Measurements from ENCODE around the gene SV2B.

The SV2B gene

DNA sequence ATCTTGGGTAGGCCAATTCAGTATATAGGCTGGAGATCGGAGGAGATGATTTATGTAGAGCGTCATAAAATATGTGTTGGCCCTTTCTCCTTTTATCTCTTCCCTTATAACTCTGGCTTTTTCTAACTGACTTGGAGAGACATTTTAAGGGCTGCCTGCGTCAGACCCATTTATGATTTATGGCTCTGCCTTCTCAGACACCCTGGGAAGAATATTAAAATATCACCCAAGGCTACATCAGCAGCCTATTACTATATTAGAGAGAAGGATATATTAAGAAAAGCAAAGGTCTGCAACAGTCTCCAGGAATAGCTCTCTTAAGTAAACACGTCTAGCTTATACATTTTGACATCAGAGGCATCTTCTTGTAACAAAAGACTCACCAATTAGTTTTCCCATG is 179.4 kb downstream of the SV2B start:
- DNase-seq: no peak

DNA sequence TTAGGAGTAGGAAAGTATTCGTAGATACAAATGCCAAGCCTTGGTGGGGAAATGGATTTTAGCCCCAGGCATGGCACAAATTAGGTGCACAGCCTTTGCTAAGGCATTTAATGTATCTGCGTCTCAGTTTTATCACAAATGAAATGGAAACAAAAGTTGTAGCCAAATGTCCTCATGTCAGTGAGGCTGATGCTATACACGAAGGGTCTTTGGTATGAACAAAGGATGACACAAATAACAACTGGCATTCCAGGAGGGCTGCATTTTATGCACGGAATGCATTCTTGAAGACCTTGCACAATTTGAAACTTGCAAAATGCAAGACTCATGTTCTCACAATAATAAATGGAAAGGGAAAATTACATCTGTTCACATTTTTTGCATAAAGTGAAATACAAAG is 181.9 kb downstream of the SV2B start:
- DNase-seq: no peak

DNA sequence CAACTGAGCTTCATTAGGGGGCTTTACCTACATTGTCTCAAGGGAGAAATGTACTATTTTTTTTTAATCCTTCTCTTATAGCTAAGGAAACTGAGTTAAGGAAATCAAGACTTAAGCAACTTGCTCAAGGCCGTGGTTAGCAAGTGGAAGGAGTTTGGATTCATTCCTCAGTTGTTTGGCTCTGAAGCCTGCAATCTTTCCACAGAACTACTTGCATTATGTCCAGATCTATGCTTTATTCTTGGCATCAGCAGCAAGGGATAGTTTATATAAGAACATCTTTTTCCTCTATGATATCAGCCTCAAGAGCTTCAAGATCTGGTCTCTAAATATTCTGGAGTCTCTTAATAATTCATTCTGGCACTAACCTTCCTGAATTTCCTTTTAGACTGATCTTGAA is 182.4 kb downstream of the SV2B start:
- DNase-seq: no peak

DNA sequence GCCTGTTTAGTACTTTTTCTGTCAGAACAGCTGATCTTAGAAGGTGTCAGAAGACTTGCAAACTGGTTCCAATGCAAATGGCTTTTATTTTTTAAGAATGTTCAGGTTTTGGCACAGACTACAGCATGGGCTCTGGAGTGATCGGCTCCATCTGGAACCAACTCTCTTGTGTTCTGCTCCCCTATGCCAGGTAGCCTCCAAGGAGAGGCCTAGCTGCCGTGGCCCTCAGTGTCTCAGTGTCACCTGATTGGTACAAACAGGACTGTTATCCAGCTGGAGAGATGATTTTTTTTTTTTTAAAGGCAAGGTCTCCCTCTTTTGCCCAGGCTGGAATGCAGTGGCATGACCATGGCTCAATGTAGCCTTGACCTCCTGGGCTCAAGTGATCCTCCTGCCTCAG is 183.1 kb downstream of the SV2B start:
- DNase-seq: no peak

DNA sequence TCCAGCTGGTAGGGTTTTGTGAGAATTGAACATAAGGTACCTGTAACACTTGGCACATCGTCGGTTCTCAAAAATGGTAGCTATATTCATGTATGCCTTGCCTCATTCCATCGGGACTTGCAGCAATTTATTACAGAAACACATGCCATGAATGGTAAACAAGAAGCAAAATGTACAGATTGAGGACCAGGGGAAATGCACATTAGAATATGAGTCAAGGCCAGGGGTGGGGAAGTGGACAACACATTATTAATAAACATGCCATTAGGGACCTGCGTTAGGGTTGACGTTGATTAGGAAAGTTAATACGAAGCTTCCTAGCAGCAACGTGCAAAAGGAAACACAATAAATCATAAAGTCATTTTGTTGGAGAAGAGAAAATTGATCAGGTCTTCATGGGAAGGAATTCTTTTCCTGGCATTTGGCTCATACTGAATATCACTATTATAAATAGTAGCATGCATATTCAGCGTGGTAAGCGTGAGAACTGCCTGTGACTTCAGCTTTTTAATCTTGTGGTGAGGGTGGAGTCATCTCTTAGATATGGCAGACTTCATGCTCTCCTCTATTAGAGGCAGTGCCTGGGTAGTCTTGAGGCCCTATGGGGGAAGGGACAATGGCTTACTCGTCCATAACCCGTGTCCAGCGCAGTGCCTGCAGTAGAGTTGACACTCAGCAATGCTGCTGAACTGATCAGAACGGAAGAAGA is 184.9 kb downstream of the SV2B start:
- no peak for DNase-seq

DNA sequence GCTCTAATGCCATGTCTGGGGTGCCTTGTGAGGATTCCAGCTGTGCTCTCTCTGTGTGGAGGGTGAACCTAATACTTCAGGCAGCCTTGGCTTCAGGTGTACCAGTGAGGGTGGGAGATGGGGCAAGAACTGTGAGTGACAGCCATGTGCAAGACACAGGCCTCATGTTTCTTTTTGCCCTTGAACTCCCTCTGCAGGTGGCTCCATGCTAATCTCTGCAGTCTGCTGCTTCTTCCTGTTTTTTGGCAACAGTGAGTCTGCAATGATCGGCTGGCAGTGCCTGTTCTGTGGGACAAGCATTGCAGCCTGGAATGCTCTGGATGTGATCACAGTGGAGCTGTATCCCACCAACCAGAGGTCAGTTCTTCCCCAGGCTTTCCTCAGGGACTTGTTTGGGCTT is 189.3 kb downstream of the SV2B start:
- DNase-seq: no peak

DNA sequence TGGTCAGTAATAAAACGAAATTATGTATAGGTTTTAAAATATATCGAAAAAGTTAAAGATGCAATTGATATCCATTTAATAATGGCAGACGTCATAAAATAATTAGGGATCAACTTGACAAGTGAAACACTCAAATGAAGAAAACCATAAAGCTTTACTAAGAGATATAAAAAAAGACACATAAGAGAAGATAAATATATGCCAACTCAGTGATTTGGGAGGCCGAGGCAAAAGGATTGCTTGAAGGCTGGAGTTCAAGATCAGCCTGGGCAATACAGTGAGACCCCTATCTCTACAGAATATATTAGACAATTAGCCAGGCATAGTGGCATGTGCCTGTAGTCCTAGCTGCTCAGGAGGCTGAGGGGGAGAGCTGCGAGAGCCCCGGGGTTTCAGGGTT is 190.5 kb downstream of the SV2B start:
- DNase-seq: no peak

DNA sequence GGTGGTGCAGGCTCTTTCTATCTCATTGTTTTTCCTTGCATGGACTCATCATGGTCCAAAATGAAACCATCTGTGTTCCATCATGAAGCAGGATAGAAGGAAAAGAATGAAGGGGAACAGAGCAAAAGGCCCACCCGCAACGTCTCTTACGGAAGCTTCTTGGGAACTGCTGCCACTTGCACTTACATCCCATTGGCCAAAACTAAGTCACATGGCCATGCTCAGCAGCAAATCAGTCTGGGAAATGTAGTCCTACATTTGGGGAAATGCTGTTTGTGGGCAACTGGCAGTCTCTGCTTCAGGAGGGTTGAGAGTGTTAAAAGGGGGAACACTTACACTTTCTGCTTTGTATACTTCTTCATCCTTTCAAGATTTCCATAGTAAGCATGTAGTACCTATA is 191.6 kb downstream of the SV2B start:
- no peak for DNase-seq

DNA sequence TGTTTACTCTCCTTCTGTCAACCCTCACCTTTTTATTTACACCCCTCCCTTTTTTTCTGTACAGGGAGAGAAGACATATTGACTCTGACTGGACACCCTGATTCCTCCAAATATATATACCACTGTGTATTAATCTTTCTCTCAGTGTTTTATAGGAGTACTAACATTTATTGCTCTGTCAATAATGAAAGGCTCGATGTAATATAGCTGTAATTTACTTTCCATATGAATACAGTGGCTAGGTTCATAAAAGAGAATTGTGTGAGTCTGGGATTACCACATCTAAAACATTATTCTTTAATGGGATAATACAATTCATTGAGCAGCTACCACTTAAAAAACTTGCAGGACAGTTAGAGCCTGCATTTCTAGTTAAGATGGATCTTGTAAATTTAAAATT is 194.3 kb downstream of the SV2B start:
- DNase-seq: no peak

DNA sequence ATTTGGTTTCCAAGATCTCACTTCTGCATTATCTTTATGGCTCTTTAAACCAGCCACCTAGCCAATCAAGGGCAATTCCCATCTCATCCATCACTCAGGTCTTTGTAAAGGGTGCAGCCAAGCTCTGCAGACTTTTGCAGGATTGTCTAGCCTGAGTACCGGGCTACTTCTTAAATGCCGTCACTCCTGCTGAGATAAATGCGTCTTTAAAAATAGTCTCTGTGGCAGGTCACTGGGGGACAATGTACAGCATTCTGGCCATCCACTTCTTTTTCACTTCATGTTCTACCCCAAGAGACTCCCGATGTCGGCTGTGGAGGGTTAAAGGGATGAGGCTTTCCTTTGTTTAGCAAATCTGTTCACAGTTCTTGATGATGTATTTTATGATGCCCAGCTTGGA is 194.7 kb downstream of the SV2B start:
- no peak for DNase-seq

DNA sequence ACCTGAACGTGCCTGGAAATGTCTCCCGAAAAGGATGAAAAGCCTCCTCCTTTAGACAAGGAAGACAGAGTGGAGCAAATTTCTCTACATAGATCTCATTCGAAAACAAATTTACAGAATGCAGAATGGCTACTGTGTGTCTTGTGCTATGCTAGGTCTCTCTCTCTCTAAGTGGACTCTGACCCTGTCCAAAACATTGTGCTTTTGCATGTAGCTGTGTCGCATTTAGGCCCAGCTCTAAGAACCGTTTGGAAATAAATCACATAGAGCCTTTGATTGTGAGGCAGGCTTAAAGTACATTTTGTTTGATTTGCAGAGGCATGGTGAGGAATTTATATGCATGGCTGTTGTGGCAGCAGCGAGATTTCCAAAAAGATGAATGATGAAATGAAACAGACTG is 198.0 kb downstream of the SV2B start:
- DNase-seq: no peak

DNA sequence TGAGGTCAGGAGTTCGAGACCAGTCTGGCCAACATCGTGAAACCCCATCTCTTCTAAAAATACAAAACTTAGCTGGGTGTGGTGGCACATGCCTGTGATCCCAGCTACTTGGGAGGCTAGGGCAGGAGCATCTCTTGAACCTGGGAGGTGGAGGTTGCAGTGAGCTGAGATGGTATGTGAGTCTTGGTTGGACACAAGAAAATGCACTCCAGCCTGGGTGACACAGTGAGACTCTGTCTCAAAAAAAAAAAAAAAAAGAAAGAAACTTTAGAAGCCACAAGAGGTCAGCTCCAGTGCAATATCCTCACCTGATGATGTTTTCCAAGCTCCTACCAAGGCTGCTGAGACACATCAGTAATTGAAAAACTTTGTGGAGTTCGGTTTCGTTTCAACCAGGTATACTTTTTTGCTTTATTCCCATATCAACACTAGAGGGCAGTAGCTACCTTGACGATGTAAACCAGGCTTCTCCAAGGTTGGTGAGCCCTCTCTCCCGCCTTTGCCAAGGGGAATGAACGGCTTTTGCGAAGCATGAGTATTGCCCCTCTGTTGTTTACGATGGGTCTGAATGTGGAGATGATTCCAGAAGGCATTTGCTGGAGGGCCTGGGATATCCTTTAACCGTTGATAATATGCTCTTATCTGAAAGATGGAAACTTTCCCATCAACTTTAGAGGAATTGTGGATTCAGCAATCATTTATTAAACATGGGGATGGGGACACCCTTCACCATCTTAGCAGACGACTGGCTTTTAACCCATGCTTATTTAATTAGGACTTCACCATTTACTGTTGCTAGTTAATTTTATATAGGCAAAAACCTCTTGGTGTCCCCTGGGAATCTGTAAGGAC is 202.8 kb downstream of the SV2B start:
- peak; percentile 76 for DNase-seq

DNA sequence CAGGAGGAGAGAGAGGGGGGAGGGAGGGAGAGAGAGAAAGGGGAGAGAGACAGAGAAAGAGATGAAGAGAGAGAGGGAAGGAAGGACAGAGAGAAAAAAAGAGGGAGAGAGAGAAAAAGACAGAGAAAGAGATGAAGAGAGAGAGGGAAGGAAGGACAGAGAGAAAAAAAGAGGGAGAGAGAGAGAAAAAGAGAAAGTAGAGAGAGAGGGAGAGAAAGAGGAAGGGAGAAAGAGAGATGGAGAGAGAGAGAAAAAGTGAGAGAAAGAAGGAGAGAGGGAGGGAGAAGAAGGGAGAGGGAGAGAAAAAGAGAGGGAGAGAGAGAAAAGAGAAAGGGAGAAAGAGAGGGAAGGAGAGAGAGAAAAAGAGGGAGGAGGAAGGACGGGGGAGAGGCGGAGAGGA is 204.2 kb downstream of the SV2B start:
- no peak for DNase-seq

DNA sequence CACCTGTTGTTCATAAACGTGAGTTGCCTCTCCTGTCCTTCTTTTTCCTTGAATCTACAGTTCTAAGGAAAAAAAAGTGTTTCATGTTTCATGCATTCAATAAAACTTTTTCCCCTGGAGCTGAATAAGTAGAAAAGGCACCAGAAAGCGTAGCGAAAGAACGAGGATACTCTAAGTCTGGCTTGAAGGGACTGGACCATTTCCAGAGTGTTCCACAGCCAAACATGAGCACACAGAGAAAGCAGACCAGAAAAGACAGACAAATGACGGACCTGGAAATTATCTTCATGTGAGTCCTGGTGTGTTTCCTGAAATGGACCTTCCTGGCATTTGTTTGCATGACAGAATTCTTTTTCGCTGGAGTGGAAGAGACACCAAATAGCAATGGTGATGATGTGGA is 204.7 kb downstream of the SV2B start:
- no peak for DNase-seq

DNA sequence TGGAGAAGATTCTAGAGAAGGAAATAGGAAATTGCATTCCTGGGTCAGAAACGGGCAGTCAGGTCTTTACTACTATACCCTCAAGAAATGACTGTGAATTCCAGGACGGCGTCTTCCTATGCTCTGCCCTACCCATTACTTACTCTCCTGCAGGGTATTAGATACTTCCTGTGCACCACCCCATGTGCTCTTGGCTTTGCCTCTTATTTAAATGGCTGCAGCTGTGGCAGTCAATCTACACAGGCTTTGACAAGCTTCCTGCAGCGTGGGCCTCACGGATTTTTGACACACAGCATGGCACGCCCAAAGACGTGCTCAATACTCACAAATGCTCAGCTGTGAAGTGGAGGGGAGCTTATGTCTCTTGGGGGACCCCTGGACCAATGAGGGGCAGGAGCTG is 206.1 kb downstream of the SV2B start:
- DNase-seq: no peak

DNA sequence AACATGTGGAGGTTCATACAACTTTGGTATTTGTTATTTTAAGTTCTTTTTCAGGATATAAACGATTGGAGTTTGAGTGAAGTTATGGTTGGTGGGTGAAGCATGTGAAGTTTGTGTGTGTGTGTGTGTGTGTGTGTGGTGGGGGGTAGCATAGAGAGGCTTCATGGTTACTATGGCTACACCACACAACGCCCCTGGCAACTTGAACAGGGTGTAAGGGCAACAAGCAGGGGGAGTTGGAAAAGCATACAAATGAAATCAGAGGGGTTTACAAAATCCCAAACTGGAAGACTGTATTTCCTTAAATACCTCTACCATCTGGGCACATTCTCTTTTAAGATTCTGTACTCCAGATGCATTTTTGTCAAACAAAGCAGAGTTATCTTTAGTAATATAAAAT is 207.5 kb downstream of the SV2B start:
- DNase-seq: no peak

DNA sequence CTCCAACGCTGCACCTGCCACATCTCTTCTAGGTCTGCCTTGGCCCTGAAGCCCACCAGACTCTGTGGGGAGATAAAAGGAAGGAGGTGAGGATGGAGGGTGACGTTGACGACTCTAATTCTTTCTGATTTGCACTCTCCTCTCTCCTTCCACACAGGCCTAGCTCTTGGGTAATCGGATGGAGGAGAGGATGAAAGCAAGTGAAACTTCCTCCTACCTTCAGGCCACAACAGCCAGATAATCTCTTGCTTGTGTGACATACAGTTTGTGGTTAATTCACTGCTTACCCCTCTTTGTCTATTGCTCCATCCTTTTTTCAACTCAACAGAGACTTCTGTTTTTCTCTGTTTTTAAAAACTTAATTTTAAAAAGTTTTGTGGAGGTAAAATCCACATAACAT is 208.1 kb downstream of the SV2B start:
- DNase-seq: no peak

DNA sequence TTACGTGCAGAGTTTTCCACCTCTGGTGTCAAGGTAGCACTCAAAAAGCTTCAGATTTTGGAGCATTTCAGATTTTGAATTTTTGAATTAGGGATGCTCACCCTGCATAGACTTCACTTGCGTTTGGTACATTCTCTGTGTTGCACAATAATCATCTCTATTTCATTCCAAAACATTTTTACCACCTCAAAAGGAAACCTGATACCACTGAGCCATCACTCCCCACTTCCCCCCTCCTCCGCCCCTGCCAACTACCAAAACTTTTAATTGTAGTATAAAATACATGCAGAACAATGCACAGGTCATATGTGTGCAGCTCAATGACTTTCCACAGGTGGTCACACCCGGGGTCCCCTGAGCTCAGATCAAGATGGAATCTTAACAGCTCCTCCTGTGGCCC is 208.8 kb downstream of the SV2B start:
- DNase-seq: no peak

DNA sequence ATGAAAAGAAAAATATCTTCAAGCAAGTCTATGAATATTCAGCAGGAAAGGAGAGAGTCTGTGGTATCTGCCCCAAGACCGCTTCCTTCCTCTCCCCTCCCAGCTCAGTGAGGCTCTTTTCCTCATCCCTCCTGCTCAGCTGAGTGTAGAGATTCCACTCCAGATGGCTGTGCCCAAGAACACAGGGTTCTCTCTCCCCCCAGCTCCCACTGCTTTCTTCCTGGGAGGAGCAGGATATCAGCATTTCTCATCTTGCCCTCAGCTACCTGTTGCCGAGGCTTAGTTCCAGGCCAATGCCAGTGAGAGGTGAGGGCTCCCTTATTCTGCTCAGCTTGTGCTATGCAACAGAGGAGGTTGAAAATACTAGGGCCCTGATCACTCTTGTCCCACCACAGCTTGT is 211.9 kb downstream of the SV2B start:
- DNase-seq: no peak

DNA sequence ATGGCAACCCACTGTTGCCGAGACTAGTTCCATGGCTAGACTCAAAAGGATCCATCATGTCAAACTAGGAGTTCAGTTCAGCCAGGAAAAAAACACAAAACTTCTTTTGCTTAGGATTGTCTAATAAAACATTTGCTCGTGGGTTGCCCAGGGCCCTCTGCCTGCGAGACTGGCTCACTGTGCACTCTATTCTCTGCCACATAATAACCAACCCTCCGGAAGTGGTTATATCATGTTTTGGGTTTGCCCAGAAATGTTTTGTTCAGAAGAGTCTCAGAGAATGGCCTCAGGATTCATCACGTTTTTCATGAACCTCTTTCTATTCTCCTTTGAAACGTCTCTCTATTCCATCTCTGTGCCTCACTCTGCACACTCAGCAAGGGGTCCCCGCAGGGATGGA is 216.1 kb downstream of the SV2B start:
- DNase-seq: no peak

DNA sequence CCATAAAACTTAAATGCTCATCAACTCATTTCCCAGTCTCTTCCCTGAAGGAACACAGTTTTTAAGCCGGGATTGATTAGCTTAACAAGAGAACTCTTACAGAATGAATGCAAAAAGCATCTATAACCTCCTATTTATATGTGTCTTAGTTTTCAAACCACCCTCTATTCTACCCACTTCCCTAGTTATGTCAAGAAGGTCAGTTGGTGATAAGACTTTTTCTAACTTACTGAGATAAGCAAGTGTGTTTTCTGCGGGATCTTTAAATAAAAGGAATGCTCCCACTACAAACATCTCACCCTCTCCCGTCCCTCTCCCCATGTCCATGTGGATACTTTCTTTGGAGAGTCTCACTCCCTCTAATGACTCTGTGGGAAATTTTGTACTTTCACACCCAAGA is 218.5 kb downstream of the SV2B start:
- no peak for DNase-seq

DNA sequence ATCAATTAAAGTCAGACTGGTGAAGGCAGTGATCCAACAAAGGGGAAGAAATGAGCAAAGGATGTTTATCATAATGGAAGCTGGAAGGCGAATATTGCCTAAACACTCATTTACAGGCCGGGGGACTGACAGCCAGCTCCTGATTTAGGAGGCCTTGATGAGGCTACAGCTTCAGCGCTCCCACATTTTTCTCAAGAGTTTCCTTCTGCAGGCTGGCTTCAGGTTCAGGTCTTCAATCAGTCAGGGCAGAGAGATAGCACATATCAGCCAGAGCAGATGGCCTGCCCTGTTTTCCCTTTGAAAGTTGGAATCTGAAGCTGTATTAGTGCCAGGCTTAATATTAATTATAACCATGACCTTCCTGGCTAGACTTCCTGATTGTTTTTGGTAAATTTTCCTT is 218.9 kb downstream of the SV2B start:
- no peak for DNase-seq

DNA sequence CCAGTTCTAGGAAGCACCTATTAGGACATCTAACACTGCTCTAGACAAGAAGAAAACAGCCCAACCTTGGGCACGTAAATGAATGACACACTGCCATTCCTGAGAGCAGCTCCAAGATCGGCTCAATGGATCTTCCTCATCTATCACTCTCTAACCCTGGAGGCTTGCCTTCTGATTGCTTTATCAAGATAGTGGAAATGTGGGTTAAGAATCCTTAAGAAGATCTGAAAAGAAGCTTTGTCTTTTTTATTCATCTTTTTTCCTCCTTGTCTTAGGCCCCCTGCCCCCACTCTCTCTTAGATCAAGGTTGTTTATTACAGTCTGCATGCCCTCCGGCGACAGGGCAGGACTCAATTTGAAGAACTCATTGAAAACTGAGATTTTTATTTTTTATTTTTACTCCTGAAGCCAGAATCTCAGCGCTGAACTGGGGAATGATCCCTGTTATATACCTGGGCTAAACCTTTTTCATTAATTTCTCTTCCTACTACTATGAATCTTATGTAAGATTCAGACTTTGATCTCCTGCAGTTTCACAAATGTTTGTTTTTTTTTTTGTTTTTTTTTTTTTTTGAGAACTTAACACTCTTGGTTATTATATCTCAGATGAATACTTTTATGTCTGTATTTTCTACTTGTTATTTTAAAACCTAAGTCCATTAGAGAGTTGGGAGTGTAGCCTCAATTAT is 219.5 kb downstream of the SV2B start:
- no peak for DNase-seq

DNA sequence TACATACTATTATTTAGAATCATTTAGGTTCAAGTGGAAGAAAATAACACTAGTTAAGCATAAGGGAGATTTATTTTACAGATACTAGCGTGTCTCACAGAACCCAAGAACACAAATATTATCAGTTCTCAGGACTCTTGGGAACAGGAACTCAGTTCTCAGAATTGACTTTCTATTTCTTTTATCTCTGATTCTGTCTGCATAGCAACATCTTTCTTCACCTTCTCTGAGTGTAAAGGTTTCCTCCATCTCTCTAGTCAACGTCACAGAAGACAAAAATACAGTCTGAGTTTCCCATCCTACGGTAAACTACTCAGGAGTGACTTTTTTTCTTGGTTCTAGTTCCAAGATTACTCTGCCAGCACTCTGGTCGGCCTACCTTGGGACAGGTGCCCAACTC is 220.0 kb downstream of the SV2B start:
- DNase-seq: no peak
